WTC11 (cell line): ENCODE results near the gene ETS1. TPM values are rescaled to one million over a fixed set of nuclear protein-coding genes. Genes with fewer than 3 reads are reported as not detected.

Experiments
- ATAC-seq: fragments of 200-7000 bp; cut with Tn5 transposase; 2 replicates; pipeline ENCODE4 v1.10.0; 2021; ENCODE audit warnings: mild to moderate bottlenecking, moderate library complexity
- CTCF ChIA-PET: fragments of 300-600 bp; sonication (Branson Sonifier 250); formaldehyde crosslinking; loops from one replicate; lab custom pipeline; 2021; ENCODE audit warnings: antibody characterized with exemption; lab: Charles Lee
- POLR2A ChIA-PET: fragments of 350-600 bp; sonication (Branson Sonifier 250); formaldehyde crosslinking; loops from one replicate; lab custom pipeline; 2021; ENCODE audit warnings: antibody characterized with exemption; lab: Charles Lee
- DNase-seq: peaks from one replicate; pipeline ENCODE4 v3.0.0; 2021; ENCODE audit warnings: low spot score
- H3K27ac Mint-ChIP-seq: 2 replicates; pipeline ENCODE4 v1.8.0; 2021; ENCODE audit warnings: mixed read lengths
- H3K27me3 Mint-ChIP-seq: 2 replicates; pipeline ENCODE4 v1.8.0; 2021; ENCODE audit warnings: low read depth, mild to moderate bottlenecking, moderate library complexity, mixed read lengths
- H3K36me3 Mint-ChIP-seq: 2 replicates; pipeline ENCODE4 v1.8.0; 2021; ENCODE audit warnings: mixed read lengths
- H3K4me1 Mint-ChIP-seq: 2 replicates; pipeline ENCODE4 v1.8.0; 2022; ENCODE audit warnings: mixed read lengths
- H3K4me3 Mint-ChIP-seq: 2 replicates; pipeline ENCODE4 v1.8.0; 2021; ENCODE audit warnings: mild to moderate bottlenecking, moderate library complexity, mixed read lengths
- H3K9me3 Mint-ChIP-seq: 2 replicates; pipeline ENCODE4 v1.8.0; 2021; ENCODE audit warnings: mixed read lengths
- CTCF ChIP-seq: fragments of 200-600 bp; IDR thresholded peaks from 2 replicates; pipeline ENCODE4 v1.8.0; 2022; ENCODE audit warnings: antibody characterized with exemption
- E2F4 ChIP-seq: sonication (generic); formaldehyde crosslinking; IDR thresholded peaks from 2 replicates; pipeline ENCODE4 v1.8.1; 2022; ENCODE audit warnings: low read depth, mild to moderate bottlenecking, moderate library complexity, missing genetic modification reagents, borderline replicate concordance
- GABPB1 ChIP-seq: sonication (generic); formaldehyde crosslinking; IDR thresholded peaks from 2 replicates; pipeline ENCODE4 v1.8.1; 2023; ENCODE audit warnings: mild to moderate bottlenecking, missing genetic modification reagents
- GRHL2 ChIP-seq: fragments of 250-450 bp; sonication (Bioruptor Pico); IDR thresholded peaks from 2 replicates; pipeline ENCODE4 v1.8.0; 2022; ENCODE audit warnings: mild to moderate bottlenecking, moderate library complexity; ENCODE audit not compliant: insufficient replicate concordance, severe bottlenecking
- GTF2I ChIP-seq: fragments of 250-450 bp; sonication (Bioruptor Pico); conservative IDR thresholded peaks from 2 replicates; pipeline ENCODE4 v1.4.0; 2021; ENCODE audit warnings: mild to moderate bottlenecking
- IRF2 ChIP-seq: sonication (generic); formaldehyde crosslinking; IDR thresholded peaks from 2 replicates; pipeline ENCODE4 v1.8.0; 2022; ENCODE audit warnings: low read depth, missing genetic modification reagents, borderline replicate concordance
- MAX ChIP-seq: sonication (generic); formaldehyde crosslinking; IDR thresholded peaks from 2 replicates; pipeline ENCODE4 v1.8.0; 2022; ENCODE audit warnings: mild to moderate bottlenecking, missing genetic modification reagents
- SOX15 ChIP-seq: fragments of 250-450 bp; sonication (Bioruptor Pico); IDR thresholded peaks from 2 replicates; pipeline ENCODE4 v1.9.0; 2021; ENCODE audit warnings: mild to moderate bottlenecking
- TCF7 ChIP-seq: sonication (generic); formaldehyde crosslinking; IDR thresholded peaks from 2 replicates; pipeline ENCODE4 v1.8.0; 2022; ENCODE audit warnings: mild to moderate bottlenecking, low read depth, missing genetic modification reagents, moderate library complexity
- TP53 ChIP-seq: sonication (generic); formaldehyde crosslinking; IDR thresholded peaks from 2 replicates; pipeline ENCODE4 v1.8.1; 2023; ENCODE audit warnings: mild to moderate bottlenecking, missing genetic modification reagents
- ZBTB21 ChIP-seq: sonication (generic); formaldehyde crosslinking; IDR thresholded peaks from 2 replicates; pipeline ENCODE4 v1.8.1; 2023; ENCODE audit warnings: mild to moderate bottlenecking, missing genetic modification reagents, borderline replicate concordance
- ZNF138 ChIP-seq: sonication (generic); formaldehyde crosslinking; conservative IDR thresholded peaks from 2 replicates; pipeline ENCODE4 v1.8.1; 2022; ENCODE audit warnings: mild to moderate bottlenecking, moderate library complexity, missing genetic modification reagents
- ZNF317 ChIP-seq: sonication (generic); formaldehyde crosslinking; IDR thresholded peaks from 2 replicates; pipeline ENCODE4 v1.8.1; 2023; ENCODE audit warnings: low read depth, mild to moderate bottlenecking, moderate library complexity, missing genetic modification reagents, borderline replicate concordance
- ZNF416 ChIP-seq: fragments of 250-450 bp; sonication (Bioruptor Pico); IDR thresholded peaks from 2 replicates; pipeline ENCODE4 v1.9.0; 2021; ENCODE audit warnings: mild to moderate bottlenecking, inconsistent platforms
- ZNF423 ChIP-seq: fragments of 250-450 bp; sonication (Bioruptor Pico); IDR thresholded peaks from 2 replicates; pipeline ENCODE4 v2.1.2; 2022; ENCODE audit warnings: mild to moderate bottlenecking, moderate library complexity
- ZNF671 ChIP-seq: fragments of 250-450 bp; sonication (Bioruptor Pico); IDR thresholded peaks from 2 replicates; pipeline ENCODE4 v1.8.0; 2021; ENCODE audit warnings: mild to moderate bottlenecking
- total RNA-seq: library from RNA; stranded (reverse); gene quantifications from 3 replicates; pipeline ENCODE4 v1.2.3, GENCODE V29; 2021
- TF ChIP-seq, protein P1 (sequence below): sonication (generic); formaldehyde crosslinking; conservative IDR thresholded peaks from 2 replicates; pipeline ENCODE4 v1.8.1; 2023; ENCODE audit warnings: mild to moderate bottlenecking, low read depth, missing genetic modification reagents, moderate library complexity
- TF ChIP-seq, protein P2 (sequence below): sonication (generic); formaldehyde crosslinking; IDR thresholded peaks from 2 replicates; pipeline ENCODE4 v1.8.1; 2022; ENCODE audit warnings: low read depth, missing genetic modification reagents, borderline replicate concordance
- TF ChIP-seq, protein P3 (sequence below): sonication (generic); formaldehyde crosslinking; IDR thresholded peaks from 2 replicates; pipeline ENCODE4 v1.8.1; 2022; ENCODE audit warnings: missing genetic modification reagents, borderline replicate concordance
- TF ChIP-seq, protein P4 (sequence below): sonication (generic); formaldehyde crosslinking; IDR thresholded peaks from 2 replicates; pipeline ENCODE4 v1.8.0; 2022; ENCODE audit warnings: mild to moderate bottlenecking, missing genetic modification reagents

ETS1 gene
- total RNA-seq, 1 experiment from 2014 or later, result 33.1 TPM

DNA sequence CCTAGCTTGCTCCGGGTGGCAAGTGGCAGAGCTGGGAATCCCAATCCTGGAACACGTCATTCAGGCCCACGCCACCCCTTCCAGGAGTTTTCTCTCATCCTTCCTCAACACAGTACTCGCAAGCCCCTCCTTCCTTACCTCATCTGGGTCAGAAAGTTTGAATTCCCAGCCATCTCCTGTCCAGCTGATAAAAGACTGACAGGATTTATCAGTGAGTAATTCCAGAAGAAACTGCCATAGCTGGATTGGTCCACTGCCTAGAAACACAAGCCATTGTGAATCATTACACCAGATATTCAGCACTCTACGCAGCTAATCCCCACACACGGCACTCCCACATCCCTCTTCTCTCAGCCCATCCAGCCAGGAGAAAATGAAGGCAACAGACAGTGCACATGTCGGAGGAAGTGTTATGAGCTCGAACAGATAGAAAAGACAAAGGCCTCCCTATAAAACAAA is 124.0 kb downstream of the ETS1 start (continued):
- TF ChIP-seq, protein P1, sequence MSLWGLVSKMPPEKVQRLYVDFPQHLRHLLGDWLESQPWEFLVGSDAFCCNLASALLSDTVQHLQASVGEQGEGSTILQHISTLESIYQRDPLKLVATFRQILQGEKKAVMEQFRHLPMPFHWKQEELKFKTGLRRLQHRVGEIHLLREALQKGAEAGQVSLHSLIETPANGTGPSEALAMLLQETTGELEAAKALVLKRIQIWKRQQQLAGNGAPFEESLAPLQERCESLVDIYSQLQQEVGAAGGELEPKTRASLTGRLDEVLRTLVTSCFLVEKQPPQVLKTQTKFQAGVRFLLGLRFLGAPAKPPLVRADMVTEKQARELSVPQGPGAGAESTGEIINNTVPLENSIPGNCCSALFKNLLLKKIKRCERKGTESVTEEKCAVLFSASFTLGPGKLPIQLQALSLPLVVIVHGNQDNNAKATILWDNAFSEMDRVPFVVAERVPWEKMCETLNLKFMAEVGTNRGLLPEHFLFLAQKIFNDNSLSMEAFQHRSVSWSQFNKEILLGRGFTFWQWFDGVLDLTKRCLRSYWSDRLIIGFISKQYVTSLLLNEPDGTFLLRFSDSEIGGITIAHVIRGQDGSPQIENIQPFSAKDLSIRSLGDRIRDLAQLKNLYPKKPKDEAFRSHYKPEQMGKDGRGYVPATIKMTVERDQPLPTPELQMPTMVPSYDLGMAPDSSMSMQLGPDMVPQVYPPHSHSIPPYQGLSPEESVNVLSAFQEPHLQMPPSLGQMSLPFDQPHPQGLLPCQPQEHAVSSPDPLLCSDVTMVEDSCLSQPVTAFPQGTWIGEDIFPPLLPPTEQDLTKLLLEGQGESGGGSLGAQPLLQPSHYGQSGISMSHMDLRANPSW, result no peak
- TF ChIP-seq TCF7 (CRISPR knock-in tag), result no peak
- TF ChIP-seq SOX15 (CRISPR knock-in tag), result no peak
- TF ChIP-seq ZNF317 (CRISPR knock-in tag), result no peak
- TF ChIP-seq E2F4, result no peak

- peaks cover 16% of the 10 kb centered on the region for H3K36me3 Mint-ChIP-seq
- ChIA-PET CTCF (no interaction called here), POLR2A (no interaction called here)
- H3K4me3 Mint-ChIP-seq, result no peak overlapping the region
- TF ChIP-seq GABPB1 (CRISPR knock-in tag), result no peak
- no peak for TF ChIP-seq CTCF
- no peak for TF ChIP-seq ZNF416 (CRISPR knock-in tag)
- TF ChIP-seq MAX (CRISPR knock-in tag), result no peak
- no peak for TF ChIP-seq GRHL2
- TF ChIP-seq, protein P2, sequence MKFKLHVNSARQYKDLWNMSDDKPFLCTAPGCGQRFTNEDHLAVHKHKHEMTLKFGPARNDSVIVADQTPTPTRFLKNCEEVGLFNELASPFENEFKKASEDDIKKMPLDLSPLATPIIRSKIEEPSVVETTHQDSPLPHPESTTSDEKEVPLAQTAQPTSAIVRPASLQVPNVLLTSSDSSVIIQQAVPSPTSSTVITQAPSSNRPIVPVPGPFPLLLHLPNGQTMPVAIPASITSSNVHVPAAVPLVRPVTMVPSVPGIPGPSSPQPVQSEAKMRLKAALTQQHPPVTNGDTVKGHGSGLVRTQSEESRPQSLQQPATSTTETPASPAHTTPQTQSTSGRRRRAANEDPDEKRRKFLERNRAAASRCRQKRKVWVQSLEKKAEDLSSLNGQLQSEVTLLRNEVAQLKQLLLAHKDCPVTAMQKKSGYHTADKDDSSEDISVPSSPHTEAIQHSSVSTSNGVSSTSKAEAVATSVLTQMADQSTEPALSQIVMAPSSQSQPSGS (CRISPR knock-in tag), result no peak
- TF ChIP-seq TP53 (CRISPR knock-in tag), result no peak
- TF ChIP-seq SOX15 (CRISPR knock-in tag), result no peak
- no peak for TF ChIP-seq IRF2
- no peak for TF ChIP-seq ZNF671 (CRISPR knock-in tag)
- TF ChIP-seq, protein P3, sequence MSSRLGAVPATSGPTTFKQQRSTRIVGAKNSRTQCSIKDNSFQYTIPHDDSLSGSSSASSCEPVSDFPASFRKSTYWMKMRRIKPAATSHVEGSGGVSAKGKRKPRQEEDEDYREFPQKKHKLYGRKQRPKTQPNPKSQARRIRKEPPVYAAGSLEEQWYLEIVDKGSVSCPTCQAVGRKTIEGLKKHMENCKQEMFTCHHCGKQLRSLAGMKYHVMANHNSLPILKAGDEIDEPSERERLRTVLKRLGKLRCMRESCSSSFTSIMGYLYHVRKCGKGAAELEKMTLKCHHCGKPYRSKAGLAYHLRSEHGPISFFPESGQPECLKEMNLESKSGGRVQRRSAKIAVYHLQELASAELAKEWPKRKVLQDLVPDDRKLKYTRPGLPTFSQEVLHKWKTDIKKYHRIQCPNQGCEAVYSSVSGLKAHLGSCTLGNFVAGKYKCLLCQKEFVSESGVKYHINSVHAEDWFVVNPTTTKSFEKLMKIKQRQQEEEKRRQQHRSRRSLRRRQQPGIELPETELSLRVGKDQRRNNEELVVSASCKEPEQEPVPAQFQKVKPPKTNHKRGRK (CRISPR knock-in tag), result no peak
- H3K27me3 Mint-ChIP-seq, result no peaks in the 10 kb centered on the region
- H3K27ac Mint-ChIP-seq, result no peak overlapping the region
- no peaks in the 10 kb centered on the region for H3K4me1 Mint-ChIP-seq
- H3K9me3 Mint-ChIP-seq, result no peaks in the 10 kb centered on the region
- DNase-seq (no peak), ATAC-seq (no peak)
These were observed 124.4 kb downstream of the ETS1 start for GRCh38 chr11:128462922-128463321.

GRCh38 chr11:128462189-128462588 is 125.2 kb downstream of the ETS1 start:
- H3K9me3 Mint-ChIP-seq, result no peaks in the 10 kb centered on the region
- H3K27me3 Mint-ChIP-seq, result no peaks in the 10 kb centered on the region
- no peaks in the 10 kb centered on the region for H3K4me1 Mint-ChIP-seq
- ATAC-seq (no peak), DNase-seq (no peak)
- POLR2A ChIA-PET, result interaction anchor here (0.7 kb wide), 1 partner anchor 70 kb away, joined by 6 read pairs; no protein-coding TSS in a partner anchor
- H3K4me3 Mint-ChIP-seq, result no peak overlapping the region
- TF ChIP-seq ZNF138 (CRISPR knock-in tag) (no peak), GTF2I (CRISPR knock-in tag) (no peak), ZBTB21 (CRISPR knock-in tag) (no peak), ZNF423 (CRISPR knock-in tag) (no peak)
- TF ChIP-seq, protein P4, sequence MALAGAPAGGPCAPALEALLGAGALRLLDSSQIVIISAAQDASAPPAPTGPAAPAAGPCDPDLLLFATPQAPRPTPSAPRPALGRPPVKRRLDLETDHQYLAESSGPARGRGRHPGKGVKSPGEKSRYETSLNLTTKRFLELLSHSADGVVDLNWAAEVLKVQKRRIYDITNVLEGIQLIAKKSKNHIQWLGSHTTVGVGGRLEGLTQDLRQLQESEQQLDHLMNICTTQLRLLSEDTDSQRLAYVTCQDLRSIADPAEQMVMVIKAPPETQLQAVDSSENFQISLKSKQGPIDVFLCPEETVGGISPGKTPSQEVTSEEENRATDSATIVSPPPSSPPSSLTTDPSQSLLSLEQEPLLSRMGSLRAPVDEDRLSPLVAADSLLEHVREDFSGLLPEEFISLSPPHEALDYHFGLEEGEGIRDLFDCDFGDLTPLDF, result no peak
- no peak overlapping the region for H3K27ac Mint-ChIP-seq
- peaks cover 16% of the 10 kb centered on the region for H3K36me3 Mint-ChIP-seq
- CTCF ChIA-PET, result no interaction called here
